GM12878 (cell line): ENCODE measurements around the gene CD27. TPM values are rescaled to one million over a fixed set of nuclear protein-coding genes. Genes with fewer than 3 reads are reported as not detected.
A peak's percentile ranks its signal among the peaks of the same experiment; 100 is the strongest.

ENCODE experiments used
- BACH1 ChIP-seq: fragments of 450-650 bp; IDR thresholded peaks from 2 replicates; pipeline ENCODE4 v1.6.1; 2017; ENCODE audit warnings: mild to moderate bottlenecking, borderline replicate concordance
- CHD4 ChIP-seq: fragments of 200-600 bp; sonication (generic); IDR thresholded peaks from 2 replicates; pipeline ENCODE4 v1.6.1; 2016; ENCODE audit warnings: mild to moderate bottlenecking
- CREM ChIP-seq: IDR thresholded peaks from 2 replicates; pipeline ENCODE4 v1.6.1; 2014; ENCODE audit warnings: antibody characterized with exemption, low read depth
- EED ChIP-seq: sonication (generic); IDR thresholded peaks from 2 replicates; pipeline ENCODE4 v1.6.1; 2016; ENCODE audit warnings: antibody characterized with exemption, low read depth
- EZH2 ChIP-seq: IDR thresholded peaks from 2 replicates; pipeline ENCODE4 v1.6.1; 2012; ENCODE audit warnings: low read depth, mild to moderate bottlenecking, control low read depth, inconsistent platforms, low read length, borderline replicate concordance; ENCODE audit not compliant: control insufficient read depth
- GABPA ChIP-seq: IDR thresholded peaks from 2 replicates; pipeline ENCODE4 v1.6.1; 2014; ENCODE audit warnings: antibody characterized with exemption, low read depth, mild to moderate bottlenecking, inconsistent platforms
- GATAD2B ChIP-seq: fragments of 450-650 bp; conservative IDR thresholded peaks from 2 replicates; pipeline ENCODE4 v1.6.1; 2017; ENCODE audit warnings: low read depth, mild to moderate bottlenecking, moderate library complexity
- HDAC2 ChIP-seq: fragments of 200-600 bp; sonication (generic); IDR thresholded peaks from 2 replicates; pipeline ENCODE4 v1.6.1; 2017
- IKZF2 ChIP-seq, 2 experiments: fragments of 450-650 bp; IDR thresholded peaks; 2 replicates each; pipeline ENCODE4 v1.6.1; 2017; ENCODE audit warnings: mild to moderate bottlenecking in 2 of 2, moderate library complexity in 2 of 2
- KAT2A ChIP-seq: conservative IDR thresholded peaks from 2 replicates; pipeline ENCODE4 v1.6.1; 2011; ENCODE audit warnings: low read depth, low read length; ENCODE audit not compliant: control insufficient read depth
- MYB ChIP-seq: fragments of 150-350 bp; IDR thresholded peaks from 2 replicates; pipeline ENCODE4 v1.6.1; 2014; ENCODE audit warnings: mild to moderate bottlenecking, low read depth, low read length, borderline replicate concordance
- MYC ChIP-seq: IDR thresholded peaks from 2 replicates; pipeline ENCODE4 v1.6.1; 2011; ENCODE audit warnings: mild to moderate bottlenecking, low read length, moderate library complexity, inconsistent platforms; ENCODE audit not compliant: insufficient read depth, insufficient replicate concordance, insufficient read length, severe bottlenecking
- NFIC ChIP-seq: IDR thresholded peaks from 2 replicates; pipeline ENCODE4 v1.6.1; 2012; ENCODE audit warnings: low read depth, mild to moderate bottlenecking, inconsistent platforms, low read length, moderate library complexity
- NFXL1 ChIP-seq: fragments of 450-650 bp; IDR thresholded peaks from 2 replicates; pipeline ENCODE4 v1.6.1; 2017; ENCODE audit warnings: antibody characterized with exemption, mild to moderate bottlenecking, borderline replicate concordance
- NR2F1 ChIP-seq: fragments of 450-650 bp; conservative IDR thresholded peaks from 2 replicates; pipeline ENCODE4 v1.6.1; 2017; ENCODE audit warnings: mild to moderate bottlenecking
- POLR2AphosphoS5 ChIP-seq: IDR thresholded peaks from 2 replicates; pipeline ENCODE4 v1.6.1; 2011; ENCODE audit warnings: mild to moderate bottlenecking, low read length, inconsistent platforms
- RAD51 ChIP-seq: fragments of 450-650 bp; IDR thresholded peaks from 2 replicates; pipeline ENCODE4 v1.6.1; 2016; ENCODE audit warnings: moderate library complexity, mild to moderate bottlenecking, inconsistent platforms
- RB1 ChIP-seq: fragments of 450-650 bp; formaldehyde crosslinking; IDR thresholded peaks from 2 replicates; pipeline ENCODE4 v1.6.1; 2017; ENCODE audit warnings: mild to moderate bottlenecking, borderline replicate concordance
- RBBP5 ChIP-seq: fragments of 200-600 bp; sonication (generic); conservative IDR thresholded peaks from 2 replicates; pipeline ENCODE4 v1.6.1; 2016
- SMARCA5 ChIP-seq: fragments of 450-650 bp; IDR thresholded peaks from 2 replicates; pipeline ENCODE4 v1.6.1; 2017; ENCODE audit warnings: mild to moderate bottlenecking
- SMC3 ChIP-seq: IDR thresholded peaks from 2 replicates; pipeline ENCODE4 v1.6.1; 2011; ENCODE audit warnings: low read length, improper control_type of control experiment, borderline replicate concordance
- SRF ChIP-seq, 2 experiments: IDR thresholded peaks; 2 replicates each; pipeline ENCODE4 v1.6.1; 2011; ENCODE audit warnings: low read depth in 2 of 2, low read length in 2 of 2, mild to moderate bottlenecking in 1 of 2, moderate library complexity in 1 of 2
- TAF1 ChIP-seq: IDR thresholded peaks from 2 replicates; pipeline ENCODE4 v1.6.1; 2011; ENCODE audit warnings: mild to moderate bottlenecking, low read depth, low read length, borderline replicate concordance
- TBL1XR1 ChIP-seq: IDR thresholded peaks from 2 replicates; pipeline ENCODE4 v1.6.1; 2012; ENCODE audit warnings: low read depth, low read length, improper control_type of control experiment
- TCF12 ChIP-seq: IDR thresholded peaks from 2 replicates; pipeline ENCODE4 v1.6.1; 2011; ENCODE audit warnings: low read depth, mild to moderate bottlenecking, low read length
- ZBED1 ChIP-seq: IDR thresholded peaks from 2 replicates; pipeline ENCODE4 v1.6.1; 2016; ENCODE audit warnings: borderline replicate concordance
- polyA plus RNA-seq, 11 experiments: library from polyadenylated mRNA; depleted of rRNA in 4 of 11; unstranded in 6 of 11; stranded (reverse) in 5 of 11; fragments of >200 nt; fragmentation: Nextera tagmentation in 4 of 11; fragmentation: Illumina TruSeq in 1 of 11; extraction: Ambion mirVana in 4 of 11; extraction: Trizol in 1 of 11; gene quantifications; 1 replicate in 1 of 11; 2 replicates in 10 of 11; pipeline versions ENCODE4 v1.2.1 to v1.2.3, GENCODE V29; 2011 to 2016; ENCODE audit warnings: inconsistent platforms in 2 of 11, missing spikeins in 2 of 11, low read depth in 1 of 11
- total RNA-seq, 4 experiments: library from RNA; depleted of rRNA in 3 of 4; stranded (reverse); fragments of >200 nt in 3 of 4; fragmentation: Illumina TruSeq in 1 of 4; extraction: Trizol in 1 of 4; gene quantifications; 2 replicates each; pipeline versions ENCODE4 v1.2.1 to v1.2.3, GENCODE V29; 2013 to 2021
- TF ChIP-seq, protein P1 (sequence below): IDR thresholded peaks from 2 replicates; pipeline ENCODE4 v1.6.1; 2012; ENCODE audit warnings: mild to moderate bottlenecking, low read depth, low read length
- TF ChIP-seq, protein P2 (sequence below): IDR thresholded peaks from 2 replicates; pipeline ENCODE4 v1.6.1; 2011; ENCODE audit warnings: low read depth, mild to moderate bottlenecking, low read length, moderate library complexity, borderline replicate concordance; ENCODE audit errors: extremely low read depth
- TF ChIP-seq, protein P3 (sequence below): IDR thresholded peaks from 2 replicates; pipeline ENCODE4 v1.6.1; 2012; ENCODE audit warnings: low read depth, low read length, improper control_type of control experiment

Gene CD27
- total and polyA plus RNA-seq, 10 of the 15 experiments (the other 5 are each of a cell fraction or from before 2014, with no cell fraction given), result 4.9 to 184 (median 106) TPM

DNA sequence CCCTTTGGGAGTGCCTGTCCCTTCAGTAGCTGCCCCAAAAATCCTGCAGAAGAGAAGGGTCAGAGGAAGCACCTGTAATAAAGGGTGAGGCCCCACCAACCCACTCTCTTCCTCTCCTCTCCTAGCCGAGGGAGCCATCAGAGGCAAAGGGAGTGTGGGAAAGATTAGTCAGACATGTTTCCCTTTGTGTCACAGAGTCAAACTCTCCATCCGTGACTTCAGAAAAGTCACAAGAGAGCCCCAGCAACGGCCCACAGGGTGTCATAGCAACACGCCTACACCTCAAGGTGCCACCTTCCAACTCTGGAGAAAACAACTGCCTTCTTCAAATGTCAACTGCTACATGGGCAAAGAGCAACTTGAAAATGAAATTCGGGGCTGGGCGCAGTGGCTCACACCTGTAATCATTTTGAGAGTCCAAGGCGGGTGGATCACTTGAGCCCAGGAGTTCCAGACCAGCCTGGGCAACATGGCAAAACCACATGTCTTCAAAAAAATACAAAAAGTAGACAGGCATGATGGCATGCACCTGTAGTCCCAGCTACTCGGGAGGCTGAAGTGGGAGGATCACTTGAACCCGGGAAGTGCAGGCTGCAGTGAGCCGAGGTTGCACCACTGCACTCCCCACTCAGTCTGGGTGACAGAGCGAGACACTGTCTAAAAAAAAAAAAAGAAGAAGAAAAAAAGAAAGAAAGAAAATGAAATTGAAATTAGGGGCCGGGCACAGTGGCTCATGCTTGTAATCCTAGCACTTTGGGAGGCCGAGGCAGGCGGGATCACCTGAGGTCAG is 17.7 kb upstream of the CD27 start (continued):
- TF ChIP-seq, protein P1, sequence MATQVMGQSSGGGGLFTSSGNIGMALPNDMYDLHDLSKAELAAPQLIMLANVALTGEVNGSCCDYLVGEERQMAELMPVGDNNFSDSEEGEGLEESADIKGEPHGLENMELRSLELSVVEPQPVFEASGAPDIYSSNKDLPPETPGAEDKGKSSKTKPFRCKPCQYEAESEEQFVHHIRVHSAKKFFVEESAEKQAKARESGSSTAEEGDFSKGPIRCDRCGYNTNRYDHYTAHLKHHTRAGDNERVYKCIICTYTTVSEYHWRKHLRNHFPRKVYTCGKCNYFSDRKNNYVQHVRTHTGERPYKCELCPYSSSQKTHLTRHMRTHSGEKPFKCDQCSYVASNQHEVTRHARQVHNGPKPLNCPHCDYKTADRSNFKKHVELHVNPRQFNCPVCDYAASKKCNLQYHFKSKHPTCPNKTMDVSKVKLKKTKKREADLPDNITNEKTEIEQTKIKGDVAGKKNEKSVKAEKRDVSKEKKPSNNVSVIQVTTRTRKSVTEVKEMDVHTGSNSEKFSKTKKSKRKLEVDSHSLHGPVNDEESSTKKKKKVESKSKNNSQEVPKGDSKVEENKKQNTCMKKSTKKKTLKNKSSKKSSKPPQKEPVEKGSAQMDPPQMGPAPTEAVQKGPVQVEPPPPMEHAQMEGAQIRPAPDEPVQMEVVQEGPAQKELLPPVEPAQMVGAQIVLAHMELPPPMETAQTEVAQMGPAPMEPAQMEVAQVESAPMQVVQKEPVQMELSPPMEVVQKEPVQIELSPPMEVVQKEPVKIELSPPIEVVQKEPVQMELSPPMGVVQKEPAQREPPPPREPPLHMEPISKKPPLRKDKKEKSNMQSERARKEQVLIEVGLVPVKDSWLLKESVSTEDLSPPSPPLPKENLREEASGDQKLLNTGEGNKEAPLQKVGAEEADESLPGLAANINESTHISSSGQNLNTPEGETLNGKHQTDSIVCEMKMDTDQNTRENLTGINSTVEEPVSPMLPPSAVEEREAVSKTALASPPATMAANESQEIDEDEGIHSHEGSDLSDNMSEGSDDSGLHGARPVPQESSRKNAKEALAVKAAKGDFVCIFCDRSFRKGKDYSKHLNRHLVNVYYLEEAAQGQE, result no peak
- no peak for TF ChIP-seq MYC
- TF ChIP-seq RB1, result no peak; the same call in 1 of the 2 replicates
- 0 out of 2 replicates have a peak, but pooled peaks have one; percentile 45 for TF ChIP-seq TAF1
- TF ChIP-seq, protein P2, sequence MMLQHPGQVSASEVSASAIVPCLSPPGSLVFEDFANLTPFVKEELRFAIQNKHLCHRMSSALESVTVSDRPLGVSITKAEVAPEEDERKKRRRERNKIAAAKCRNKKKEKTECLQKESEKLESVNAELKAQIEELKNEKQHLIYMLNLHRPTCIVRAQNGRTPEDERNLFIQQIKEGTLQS, result no peak
- no peak for TF ChIP-seq SMC3
- TF ChIP-seq NFXL1, result no peak
- 0 out of 2 replicates have a peak, but pooled peaks have one; percentile 65 for TF ChIP-seq TBL1XR1
- TF ChIP-seq SRF (IDR thresholded peaks at IDR 0.05; ENCODE audit: low read depth in 2 of 2, low read length in 2 of 2), result no peak
- peak; percentile 81 for TF ChIP-seq TCF12
- TF ChIP-seq SMARCA5, result peak; percentile 83
- peak; percentile 85 for TF ChIP-seq GATAD2B
- TF ChIP-seq MYB, result peak; percentile 79; the same call in 1 of the 2 replicates
- TF ChIP-seq EED, result peak; percentile 93
- peak; percentile 69; the same call in 1 of the 2 replicates for TF ChIP-seq NR2F1
- no peak for TF ChIP-seq ZBED1
- peak; percentile 81 for TF ChIP-seq NFIC
- no peak for TF ChIP-seq RBBP5
- TF ChIP-seq, protein P3, sequence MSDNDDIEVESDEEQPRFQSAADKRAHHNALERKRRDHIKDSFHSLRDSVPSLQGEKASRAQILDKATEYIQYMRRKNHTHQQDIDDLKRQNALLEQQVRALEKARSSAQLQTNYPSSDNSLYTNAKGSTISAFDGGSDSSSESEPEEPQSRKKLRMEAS, result no peak
- 0 out of 2 replicates have a peak, but pooled peaks have one; percentile 61 for TF ChIP-seq BACH1
- TF ChIP-seq HDAC2, result no peak
- no peak for TF ChIP-seq KAT2A
- TF ChIP-seq POLR2AphosphoS5, result no peak; the same call in 1 of the 2 replicates
- no peak for TF ChIP-seq GABPA
- TF ChIP-seq IKZF2 (IDR thresholded peaks at IDR 0.05), result peak; percentile 88 to 90
- no peak for TF ChIP-seq EZH2
- TF ChIP-seq RAD51, result peak; percentile 45
- peak; percentile 58; the same call in 1 of the 2 replicates for TF ChIP-seq CREM
- TF ChIP-seq CHD4, result no peak
